Gastroesophageal sphincter (tissue), 3 donors: ENCODE measurements around the gene RNF144A.

Experiments used
- EP300 ChIP-seq: sonication (generic); formaldehyde crosslinking; IDR thresholded peaks from one replicate; pipeline ENCODE4 v1.6.1; 2017; ENCODE audit warnings: antibody characterized with exemption, mild to moderate bottlenecking
- POLR2AphosphoS5 ChIP-seq: sonication (generic); formaldehyde crosslinking; IDR thresholded peaks from one replicate; pipeline ENCODE4 v1.6.1; 2017; ENCODE audit warnings: antibody characterized with exemption
- TF ChIP-seq, protein P1 (sequence below), 4 experiments: fragments of 200-600 bp in 2 of 4; fragments of 450-650 bp in 2 of 4; sonication (generic) in 1 of 4; IDR thresholded peaks; one replicate each; pipeline ENCODE4 v1.5.1; 2017 to 2019; ENCODE audit warnings: antibody characterized with exemption in 4 of 4, mild to moderate bottlenecking in 2 of 4, moderate library complexity in 2 of 4

DNA sequence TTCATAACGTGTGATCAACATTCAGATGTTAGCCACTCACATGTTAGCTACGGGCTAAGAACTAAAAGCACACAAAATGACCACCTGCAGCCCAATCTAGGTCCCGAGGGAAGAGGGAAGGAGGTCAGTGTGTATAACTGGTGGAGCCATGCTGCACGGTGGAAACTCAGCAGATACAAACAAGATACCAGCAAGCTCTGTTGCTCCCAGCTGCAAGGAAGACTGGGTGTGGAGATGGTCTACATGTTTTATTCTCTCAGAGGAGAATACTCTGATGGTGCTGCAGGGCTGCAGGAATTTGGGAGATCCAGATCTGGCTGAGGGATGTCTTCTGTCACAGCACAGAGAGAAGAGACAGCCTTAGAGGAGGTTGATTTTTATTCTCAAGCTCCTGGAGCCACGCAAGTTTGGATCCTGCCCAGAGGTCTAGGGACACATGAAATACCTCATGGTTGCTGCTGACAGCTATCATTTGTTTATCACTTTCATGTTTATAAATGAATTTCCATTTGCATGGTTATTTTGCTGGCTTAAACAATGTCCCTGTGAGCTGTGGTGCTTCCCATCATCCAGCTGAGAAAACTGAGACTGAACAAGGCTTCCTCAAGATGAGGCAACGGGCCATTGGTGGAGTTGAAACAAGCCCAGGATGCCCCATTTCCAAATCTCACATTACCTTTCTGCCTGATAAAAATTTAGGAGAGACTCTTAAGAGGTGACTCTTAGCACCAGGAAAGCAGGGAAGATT, 30.9 kb downstream of the RNF144A start:
- TF ChIP-seq, protein P1, sequence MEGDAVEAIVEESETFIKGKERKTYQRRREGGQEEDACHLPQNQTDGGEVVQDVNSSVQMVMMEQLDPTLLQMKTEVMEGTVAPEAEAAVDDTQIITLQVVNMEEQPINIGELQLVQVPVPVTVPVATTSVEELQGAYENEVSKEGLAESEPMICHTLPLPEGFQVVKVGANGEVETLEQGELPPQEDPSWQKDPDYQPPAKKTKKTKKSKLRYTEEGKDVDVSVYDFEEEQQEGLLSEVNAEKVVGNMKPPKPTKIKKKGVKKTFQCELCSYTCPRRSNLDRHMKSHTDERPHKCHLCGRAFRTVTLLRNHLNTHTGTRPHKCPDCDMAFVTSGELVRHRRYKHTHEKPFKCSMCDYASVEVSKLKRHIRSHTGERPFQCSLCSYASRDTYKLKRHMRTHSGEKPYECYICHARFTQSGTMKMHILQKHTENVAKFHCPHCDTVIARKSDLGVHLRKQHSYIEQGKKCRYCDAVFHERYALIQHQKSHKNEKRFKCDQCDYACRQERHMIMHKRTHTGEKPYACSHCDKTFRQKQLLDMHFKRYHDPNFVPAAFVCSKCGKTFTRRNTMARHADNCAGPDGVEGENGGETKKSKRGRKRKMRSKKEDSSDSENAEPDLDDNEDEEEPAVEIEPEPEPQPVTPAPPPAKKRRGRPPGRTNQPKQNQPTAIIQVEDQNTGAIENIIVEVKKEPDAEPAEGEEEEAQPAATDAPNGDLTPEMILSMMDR (IDR thresholded peaks at IDR 0.05), result no peak
- no peak for TF ChIP-seq POLR2AphosphoS5
- TF ChIP-seq EP300, result no peak
